ENCODE measurements around the gene AXIN2. TPM values are rescaled to one million over a fixed set of nuclear protein-coding genes. Genes with fewer than 3 reads are reported as not detected.
A peak's percentile ranks its signal among the peaks of the same experiment; 100 is the strongest.

AXIN2 gene
- total and polyA plus RNA-seq, 9 donors, result 17.2 to 75.7 (median 26.9) TPM

GRCh38 chr17:65550758-65551157 is 10.7 kb downstream of the AXIN2 start:
- no peak for DNase-seq
- Histone ChIP-seq H3K27ac (no peak overlapping the region), H3K9me3 (no peaks in the 10 kb centered on the region), H3K27me3 (no peaks in the 10 kb centered on the region), H3K4me3 (no peak overlapping the region), H3K4me1 (ENCODE audit: insufficient read depth) (peaks cover 22% of the 10 kb centered on the region), H3K36me3 (no peaks in the 10 kb centered on the region)
- intact Hi-C loops (cut with DNase I), result loop anchor here in 2 of 4 donors (10.0 kb wide), 3 partner anchors 86 to 614 kb away; no protein-coding TSS in a partner anchor
- TF ChIP-seq POLR2A (IDR thresholded peaks at IDR 0.05) (no peak), CTCF (IDR thresholded peaks at IDR 0.05) (no peak), EP300 (IDR thresholded peaks at IDR 0.05) (no peak)
- 92 to 95% (median 94%) methylated on average over 4 of the region's 4 CpGs for WGBS, 3 donors

- intact Hi-C loops (cut with DNase I), result loop anchor here in 2 of 4 donors (10.0 kb wide), 3 partner anchors 85 to 615 kb away; no protein-coding TSS in a partner anchor
Observed at GRCh38 chr17:65550075-65550662, 11.3 kb downstream of the AXIN2 start.

GRCh38 chr17:65548269-65548969 is 13.0 kb downstream of the AXIN2 start:
- Histone ChIP-seq H3K36me3 (no peaks in the 10 kb centered on the region), H3K9me3 (no peaks in the 10 kb centered on the region), H3K27me3 (no peaks in the 10 kb centered on the region), H3K4me3 (no peak overlapping the region), H3K4me1 (ENCODE audit: insufficient read depth) (peaks cover 20% of the 10 kb centered on the region), H3K27ac (no peak overlapping the region)
- DNase-seq, result no peak
- TF ChIP-seq POLR2A (IDR thresholded peaks at IDR 0.05) (no peak), CTCF (IDR thresholded peaks at IDR 0.05) (no peak)
- intact Hi-C loops (cut with DNase I), result no loop called here
- WGBS, 3 donors, result 93 to 96% (median 94%) methylated on average over 6 of the region's 6 CpGs

More at GRCh38 chr17:65550075-65550662, 11.3 kb downstream of the AXIN2 start:
- 36 to 53% (median 45%) methylated on average over 9 of the region's 9 CpGs for WGBS, 3 donors
- Histone ChIP-seq H3K36me3 (no peaks in the 10 kb centered on the region), H3K4me3 (no peak overlapping the region), H3K27me3 (no peaks in the 10 kb centered on the region), H3K27ac (no peak overlapping the region), H3K4me1 (ENCODE audit: insufficient read depth) (peaks cover 21% of the 10 kb centered on the region), H3K9me3 (no peaks in the 10 kb centered on the region)
- TF ChIP-seq POLR2A (IDR thresholded peaks at IDR 0.05) (no peak), CTCF (IDR thresholded peaks at IDR 0.05) (no peak), EP300 (IDR thresholded peaks at IDR 0.05) (no peak)
- peak in 1 of 5 donors; percentile 27 for DNase-seq

GRCh38 chr17:65547253-65547670 is 14.2 kb downstream of the AXIN2 start:
- Histone ChIP-seq H3K27ac (no peak overlapping the region), H3K4me3 (no peak overlapping the region), H3K36me3 (no peaks in the 10 kb centered on the region), H3K9me3 (no peaks in the 10 kb centered on the region), H3K27me3 (no peaks in the 10 kb centered on the region), H3K4me1 (ENCODE audit: insufficient read depth) (peaks cover 22% of the 10 kb centered on the region)
- peak in 1 of 5 donors; percentile 28 for DNase-seq
- TF ChIP-seq EP300 (IDR thresholded peaks at IDR 0.05) (no peak), CTCF (IDR thresholded peaks at IDR 0.05) (no peak), POLR2A (IDR thresholded peaks at IDR 0.05) (no peak)
- intact Hi-C loops (cut with DNase I), result no loop called here
- WGBS, 3 donors, result 46 to 59% (median 55%) methylated on average over 5 of the region's 5 CpGs

Data from ovary (tissue), 9 donors.